IPS-NIHi11 (cell line): ENCODE results near the gene MRPL43.

Source experiments
- DNase-seq: peaks from one replicate; pipeline ENCODE4 v3.0.0; 2012; ENCODE audit warnings: mixed read lengths, low spot score

Gene MRPL43

GRCh38 chr10:101019440-101019703 is 32.1 kb upstream of the MRPL43 start:
- DNase-seq = no peak

GRCh38 chr10:101018600-101019439 is 31.5 kb upstream of the MRPL43 start:
- DNase-seq = peak; percentile 95

GRCh38 chr10:101018118-101018599 is 30.9 kb upstream of the MRPL43 start:
- peak; percentile 50 for DNase-seq

- DNase-seq = no peak
These were observed 29.5 kb upstream of the MRPL43 start for GRCh38 chr10:101016814-101017213.

- DNase-seq = no peak
These were observed 28.3 kb upstream of the MRPL43 start for GRCh38 chr10:101015582-101015973.

- DNase-seq = no peak
These were observed 27.8 kb upstream of the MRPL43 start for GRCh38 chr10:101014966-101015581.

GRCh38 chr10:101014230-101014884 is 27.1 kb upstream of the MRPL43 start:
- DNase-seq = peak; percentile 80

GRCh38 chr10:101013365-101013825 is 26.1 kb upstream of the MRPL43 start:
- DNase-seq = no peak

- peak; percentile 79 for DNase-seq
These were observed 25.4 kb upstream of the MRPL43 start for GRCh38 chr10:101012525-101013364.

- peak; percentile 58 for DNase-seq
These were observed 24.5 kb upstream of the MRPL43 start for GRCh38 chr10:101011517-101012423.

- DNase-seq = no peak
These were observed 23.0 kb upstream of the MRPL43 start for GRCh38 chr10:101010329-101010728.

GRCh38 chr10:101008823-101009423 is 21.6 kb upstream of the MRPL43 start:
- no peak for DNase-seq

- no peak for DNase-seq
These were observed 20.9 kb upstream of the MRPL43 start for GRCh38 chr10:101007915-101008822.

- DNase-seq = no peak
These were observed 19.9 kb upstream of the MRPL43 start for GRCh38 chr10:101007099-101007711.

- DNase-seq = no peak
These were observed 19.3 kb upstream of the MRPL43 start for GRCh38 chr10:101006593-101007098.

GRCh38 chr10:101005869-101006567 is 18.7 kb upstream of the MRPL43 start:
- DNase-seq = no peak

- DNase-seq = no peak
These were observed 18.1 kb upstream of the MRPL43 start for GRCh38 chr10:101005361-101005760.

GRCh38 chr10:101003639-101004206 is 16.4 kb upstream of the MRPL43 start:
- DNase-seq = no peak
